ENCODE data around the gene MGARP.

- TF ChIP-seq CTCF (IDR thresholded peaks at IDR 0.05) (no peak), ZFX (IDR thresholded peaks at IDR 0.05; ENCODE audit: borderline replicate concordance) (no peak)
Observed at GRCh38 chr4:139222215-139222614, 57.8 kb downstream of the MGARP start.

Data from 22Rv1 (cell line).